GM12875 (cell line): ENCODE measurements around the gene TMEM132D.

Experiments used
- H3K4me3 ChIP-seq: one replicate; pipeline ENCODE4 v1.5.1; 2011; ENCODE audit warnings: low read depth, low read length, control low read depth
- TF ChIP-seq, protein P1 (sequence below): IDR thresholded peaks from 2 replicates; pipeline ENCODE4 v1.5.1; 2011; ENCODE audit warnings: low read depth, mild to moderate bottlenecking, control low read depth, inconsistent platforms, low read length, moderate library complexity, borderline replicate concordance; ENCODE audit not compliant: insufficient read depth

The TMEM132D gene

DNA sequence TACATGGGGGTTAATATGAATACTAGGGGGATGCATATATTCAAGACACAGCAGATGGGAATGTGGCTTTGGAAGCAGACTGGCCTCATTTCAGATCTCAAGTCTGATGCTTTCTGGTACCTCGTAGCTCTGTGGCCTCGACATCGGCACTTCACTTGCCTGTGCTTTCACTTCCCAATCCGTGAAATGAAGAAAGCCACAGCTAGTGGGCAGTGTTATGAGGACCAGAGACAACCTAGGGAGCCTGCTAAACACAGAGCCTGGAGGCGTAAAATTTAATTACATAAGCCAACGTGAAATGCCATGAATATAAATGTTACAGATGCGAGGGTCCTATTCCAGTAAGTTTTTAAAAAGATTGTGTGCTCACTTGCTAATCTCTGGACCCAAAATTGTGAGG, 286.0 kb downstream of the TMEM132D start:
- H3K4me3 ChIP-seq = no peak overlapping the region
- TF ChIP-seq, protein P1, sequence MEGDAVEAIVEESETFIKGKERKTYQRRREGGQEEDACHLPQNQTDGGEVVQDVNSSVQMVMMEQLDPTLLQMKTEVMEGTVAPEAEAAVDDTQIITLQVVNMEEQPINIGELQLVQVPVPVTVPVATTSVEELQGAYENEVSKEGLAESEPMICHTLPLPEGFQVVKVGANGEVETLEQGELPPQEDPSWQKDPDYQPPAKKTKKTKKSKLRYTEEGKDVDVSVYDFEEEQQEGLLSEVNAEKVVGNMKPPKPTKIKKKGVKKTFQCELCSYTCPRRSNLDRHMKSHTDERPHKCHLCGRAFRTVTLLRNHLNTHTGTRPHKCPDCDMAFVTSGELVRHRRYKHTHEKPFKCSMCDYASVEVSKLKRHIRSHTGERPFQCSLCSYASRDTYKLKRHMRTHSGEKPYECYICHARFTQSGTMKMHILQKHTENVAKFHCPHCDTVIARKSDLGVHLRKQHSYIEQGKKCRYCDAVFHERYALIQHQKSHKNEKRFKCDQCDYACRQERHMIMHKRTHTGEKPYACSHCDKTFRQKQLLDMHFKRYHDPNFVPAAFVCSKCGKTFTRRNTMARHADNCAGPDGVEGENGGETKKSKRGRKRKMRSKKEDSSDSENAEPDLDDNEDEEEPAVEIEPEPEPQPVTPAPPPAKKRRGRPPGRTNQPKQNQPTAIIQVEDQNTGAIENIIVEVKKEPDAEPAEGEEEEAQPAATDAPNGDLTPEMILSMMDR = no peak

DNA sequence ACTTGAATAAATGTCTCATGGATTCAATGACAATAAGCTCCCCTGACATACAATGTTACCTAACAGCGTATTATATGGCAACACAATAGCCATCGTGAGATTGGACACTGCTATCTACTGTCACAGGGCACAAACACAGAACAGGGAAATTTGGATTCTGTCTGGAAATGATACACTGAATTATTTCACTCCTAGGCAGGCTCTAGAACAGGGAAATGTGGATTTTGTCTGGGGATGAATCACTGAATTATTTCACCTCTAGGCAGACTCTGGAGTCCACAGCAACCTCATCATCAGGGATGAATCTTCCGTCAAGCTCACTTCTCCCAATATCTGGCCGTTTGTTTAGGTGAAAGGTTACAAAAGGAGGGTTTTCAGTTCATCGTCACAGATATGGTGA, 288.8 kb downstream of the TMEM132D start:
- TF ChIP-seq, protein P1 = no peak
- no peak overlapping the region for H3K4me3 ChIP-seq

DNA sequence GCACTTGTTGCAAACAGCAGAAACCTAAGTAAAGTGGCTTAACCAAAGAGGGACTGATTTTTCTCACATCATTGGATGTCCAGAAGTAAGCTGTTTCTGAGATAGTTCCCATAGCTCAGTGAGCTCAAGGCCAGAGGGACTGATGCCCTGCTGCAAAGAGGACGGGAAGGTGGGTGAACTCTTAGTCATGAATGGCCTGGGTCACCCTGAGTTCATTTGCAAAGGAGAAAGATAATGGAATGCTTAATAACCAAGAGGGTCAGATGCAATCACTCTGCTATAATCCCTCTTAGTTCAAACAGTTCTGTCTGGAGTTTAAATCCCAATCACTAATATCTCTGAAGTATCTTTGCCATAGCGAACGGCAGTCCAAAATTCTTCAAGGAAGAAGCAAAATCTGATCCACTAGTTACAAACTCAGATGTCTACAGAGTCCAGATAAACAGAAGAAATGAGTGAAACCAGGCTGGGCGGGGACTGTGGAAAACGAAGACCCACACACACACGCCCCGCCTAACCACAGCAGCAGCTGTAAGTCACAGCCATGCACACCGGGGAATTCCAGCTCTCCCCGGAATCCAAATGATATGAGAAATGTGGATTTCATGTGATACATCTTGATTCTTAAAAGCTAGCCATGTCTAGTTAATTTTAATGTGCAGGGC, 289.5 kb downstream of the TMEM132D start:
- TF ChIP-seq, protein P1 = no peak
- H3K4me3 ChIP-seq = no peak overlapping the region

DNA sequence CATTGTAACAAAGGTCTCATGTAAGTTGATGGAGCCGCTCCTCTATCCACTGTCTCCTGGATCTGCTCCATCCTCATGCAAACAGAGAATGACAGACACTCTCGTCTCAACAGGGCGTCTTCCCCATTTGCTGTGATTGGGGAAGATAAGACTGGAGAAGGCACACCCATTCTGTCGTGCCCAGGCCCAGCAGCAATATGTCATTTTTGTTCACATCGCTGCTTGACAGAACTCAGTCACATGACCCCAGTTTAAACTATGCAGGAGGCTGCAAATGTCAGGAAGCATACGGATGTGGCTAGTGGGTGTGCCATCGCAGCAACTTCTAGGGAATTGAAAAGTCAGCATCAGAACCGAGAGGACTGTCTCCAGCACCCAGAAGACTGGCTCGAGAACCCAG, 290.5 kb downstream of the TMEM132D start:
- TF ChIP-seq, protein P1 = no peak
- H3K4me3 ChIP-seq = no peak overlapping the region

DNA sequence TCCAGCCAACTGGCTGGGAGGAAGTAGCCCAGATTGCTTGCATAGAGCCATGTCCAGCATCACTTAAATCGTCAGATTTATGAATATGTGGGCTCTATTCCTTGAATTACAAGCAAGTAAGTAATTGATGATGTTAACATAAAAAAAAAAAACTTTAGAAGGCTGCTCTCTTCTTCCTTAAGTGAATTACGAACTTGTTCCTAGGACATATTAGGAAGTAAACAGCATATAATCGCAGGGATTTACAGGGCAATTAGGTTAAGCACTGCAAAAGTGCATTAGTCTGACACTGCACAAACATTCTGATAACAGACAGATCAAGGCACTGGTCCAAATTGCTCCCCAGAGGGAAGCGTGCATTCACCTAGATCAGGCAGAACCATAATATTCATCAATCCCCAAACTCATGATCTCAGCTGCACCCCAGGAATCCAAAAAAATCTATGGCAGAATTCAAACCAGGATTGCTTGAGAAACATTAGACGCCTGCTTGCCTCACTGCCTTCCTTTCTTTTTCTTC, 293.2 kb downstream of the TMEM132D start:
- TF ChIP-seq, protein P1 = no peak
- no peak overlapping the region for H3K4me3 ChIP-seq

DNA sequence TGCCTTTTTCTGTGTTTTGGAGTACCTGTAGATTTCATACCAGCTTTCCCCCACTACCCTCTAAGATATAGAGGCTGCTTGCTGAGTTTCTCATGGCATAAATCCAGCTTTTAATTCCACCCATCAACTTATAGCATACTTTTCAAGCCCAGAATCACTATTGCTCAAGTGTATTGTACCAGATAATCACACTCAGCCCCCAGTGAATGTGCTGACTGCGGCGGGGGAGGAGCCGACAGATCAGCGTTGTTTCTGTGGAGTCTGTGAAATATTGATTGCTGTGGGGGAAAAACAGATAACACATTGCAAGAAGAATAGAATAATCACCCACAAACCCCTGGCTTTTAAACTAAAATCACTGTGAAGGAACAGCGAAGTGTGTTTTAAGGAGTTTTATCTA, 296.1 kb downstream of the TMEM132D start:
- TF ChIP-seq, protein P1 = no peak
- no peak overlapping the region for H3K4me3 ChIP-seq

DNA sequence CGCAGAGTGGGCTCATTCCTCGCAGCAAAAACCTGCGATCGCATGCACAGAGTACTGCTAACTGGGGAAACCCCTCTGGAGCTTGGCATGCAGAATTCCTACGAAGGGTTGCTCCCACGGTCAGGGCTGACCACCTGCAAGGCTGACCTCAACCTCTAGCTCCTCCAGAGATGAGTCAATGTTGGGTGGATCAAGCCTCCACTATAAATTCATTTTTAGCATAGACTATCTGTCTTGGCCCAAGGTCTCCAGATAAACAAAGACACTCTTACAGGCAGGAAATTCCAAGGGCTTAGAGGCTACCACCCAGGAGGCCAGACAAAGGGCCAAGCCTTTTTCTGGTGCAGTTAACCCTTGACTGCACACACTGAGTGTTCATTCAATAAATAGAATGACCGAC, 296.5 kb downstream of the TMEM132D start:
- TF ChIP-seq, protein P1 = no peak
- no peak overlapping the region for H3K4me3 ChIP-seq
